ENCODE measurements around the gene DDX43. TPM values are rescaled to one million over a fixed set of nuclear protein-coding genes. Genes with fewer than 3 reads are reported as not detected.
"Not testable (repeated sequence)": the region's sequence is repeated elsewhere in the genome, so short reads cannot be mapped to it uniquely, and the experiment has no call there.

Gene DDX43
- total RNA-seq, 1 experiment from 2014 or later = not detected

DNA sequence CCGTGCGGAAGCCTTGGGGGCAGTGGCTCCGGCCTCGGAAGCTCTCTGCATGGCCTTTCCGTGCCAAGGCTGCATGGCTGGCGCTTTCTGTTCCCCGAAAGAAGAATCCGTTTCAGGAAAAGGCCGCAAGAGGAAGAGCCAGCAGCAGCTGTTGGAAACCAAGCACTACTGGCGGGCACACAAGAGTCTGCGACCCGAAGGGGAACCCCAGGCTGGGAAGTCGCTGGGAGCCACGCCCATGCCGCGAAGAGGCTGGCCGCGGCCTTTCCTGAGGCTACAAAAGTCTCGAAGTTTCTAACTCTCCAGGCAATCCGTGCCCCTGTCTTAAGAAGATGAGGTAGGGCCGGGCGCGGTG, 57.5 kb downstream of the DDX43 start, which contains the start of gene CGAS:
TSS of gene CGAS (minus strand) at position 191 of the 355 bp plus-strand sequence. CDS start at position 75, 116 bp downstream.
- DNase-seq = peak; percentile 83 to 85
- Histone ChIP-seq H3K27me3 (replicated peaks; ENCODE audit: control insufficient read depth, insufficient read depth, low read length) (no peaks in the 10 kb centered on the region), H3K4me3 (ENCODE audit: low read depth, low read length) (peak within 1 kb of the TSS; percentile 73), H3K9me3 (no peaks in the 10 kb centered on the region), H3K4me1 (peaks cover 3% of the 10 kb centered on the region; the same call in 1 of the 2 replicates), H3K36me3 (ENCODE audit: control insufficient read depth, insufficient read depth, low read length) (no peaks in the 10 kb centered on the region)
- Mint-ChIP-seq H3K27me3 (ENCODE audit: insufficient read depth, unreplicated experiment) (no peaks in the 10 kb centered on the region), H3K36me3 (ENCODE audit: insufficient read depth, unreplicated experiment) (peaks cover 29% of the 10 kb centered on the region), H3K9me3 (ENCODE audit: unreplicated experiment) (no peaks in the 10 kb centered on the region), H3K4me3 (ENCODE audit: unreplicated experiment) (peak within 1 kb of the TSS; percentile 80), H3K27ac (ENCODE audit: unreplicated experiment) (peak within 1 kb of the TSS; percentile 52), H3K4me1 (ENCODE audit: low read depth, unreplicated experiment) (peaks cover 16% of the 10 kb centered on the region)
- TF ChIP-seq, protein P1, sequence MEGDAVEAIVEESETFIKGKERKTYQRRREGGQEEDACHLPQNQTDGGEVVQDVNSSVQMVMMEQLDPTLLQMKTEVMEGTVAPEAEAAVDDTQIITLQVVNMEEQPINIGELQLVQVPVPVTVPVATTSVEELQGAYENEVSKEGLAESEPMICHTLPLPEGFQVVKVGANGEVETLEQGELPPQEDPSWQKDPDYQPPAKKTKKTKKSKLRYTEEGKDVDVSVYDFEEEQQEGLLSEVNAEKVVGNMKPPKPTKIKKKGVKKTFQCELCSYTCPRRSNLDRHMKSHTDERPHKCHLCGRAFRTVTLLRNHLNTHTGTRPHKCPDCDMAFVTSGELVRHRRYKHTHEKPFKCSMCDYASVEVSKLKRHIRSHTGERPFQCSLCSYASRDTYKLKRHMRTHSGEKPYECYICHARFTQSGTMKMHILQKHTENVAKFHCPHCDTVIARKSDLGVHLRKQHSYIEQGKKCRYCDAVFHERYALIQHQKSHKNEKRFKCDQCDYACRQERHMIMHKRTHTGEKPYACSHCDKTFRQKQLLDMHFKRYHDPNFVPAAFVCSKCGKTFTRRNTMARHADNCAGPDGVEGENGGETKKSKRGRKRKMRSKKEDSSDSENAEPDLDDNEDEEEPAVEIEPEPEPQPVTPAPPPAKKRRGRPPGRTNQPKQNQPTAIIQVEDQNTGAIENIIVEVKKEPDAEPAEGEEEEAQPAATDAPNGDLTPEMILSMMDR (IDR thresholded peaks at IDR 0.05; ENCODE audit: insufficient read depth in 1 of 2, low read depth in 1 of 2, low read length in 1 of 2, severe bottlenecking in 1 of 2, unreplicated experiment in 1 of 2) = no peak
- ChIA-PET CTCF (no interaction called here), POLR2A (interaction anchor here (0.7 to 2.7 kb wide), 3 partner anchors 10 to 243 kb away, joined by 3 to 20 read pairs (median 4); partner anchors contain the start of genes MTO1 and SLC17A5)
- intact Hi-C loops (cut with micrococcal nuclease; ENCODE audit: unreplicated experiment) = loop anchor here (5.0 kb wide), 2 partner anchors 70 to 200 kb away; partner anchors contain the start of genes EEF1A1 and SLC17A5
- no TSS peak for BruUV-seq (replicated peaks)

DNA sequence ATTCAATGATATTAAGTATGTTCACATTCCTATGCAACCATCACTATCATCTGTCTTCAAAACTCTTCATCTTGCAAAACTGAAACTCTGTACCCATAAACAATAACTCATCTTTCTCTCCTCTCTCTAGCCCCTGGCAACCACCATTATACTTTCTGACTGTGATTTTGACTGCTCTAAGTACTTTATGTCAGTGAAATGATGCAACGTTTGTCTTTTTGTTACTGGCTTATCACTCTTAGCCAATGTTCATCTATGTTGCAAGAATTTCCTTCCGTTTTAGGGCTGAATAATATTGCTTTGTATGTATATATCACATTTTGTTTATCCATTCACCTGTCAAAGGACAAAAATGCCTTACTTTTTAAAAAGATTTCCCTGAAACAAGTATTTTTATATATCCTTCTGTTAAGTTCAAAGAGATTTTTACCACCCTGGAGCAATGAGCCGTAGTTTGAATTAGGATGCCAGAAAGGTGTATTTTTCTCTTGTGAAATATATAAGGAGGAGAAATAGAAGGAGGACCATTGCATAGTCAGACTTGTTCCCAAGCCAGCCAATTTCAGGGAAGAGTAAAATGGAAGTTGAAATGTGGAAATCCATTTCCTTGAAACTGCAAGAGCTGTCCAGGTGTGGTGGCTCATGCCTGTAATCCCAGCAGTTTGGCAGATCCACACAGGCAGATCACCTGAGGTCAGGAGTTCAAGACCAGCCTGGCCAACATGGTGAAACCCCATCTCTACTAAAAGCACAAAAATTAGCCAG, 61.4 kb downstream of the DDX43 start:
- Histone ChIP-seq H3K36me3 (ENCODE audit: control insufficient read depth, insufficient read depth, low read length) (no peaks in the 10 kb centered on the region), H3K4me1 (peaks cover 3% of the 10 kb centered on the region; the same call in 1 of the 2 replicates), H3K4me3 (ENCODE audit: low read depth, low read length) (no peak overlapping the region), H3K9me3 (no peaks in the 10 kb centered on the region), H3K27me3 (replicated peaks; ENCODE audit: control insufficient read depth, insufficient read depth, low read length) (no peaks in the 10 kb centered on the region)
- H3K4me1 Mint-ChIP-seq (ENCODE audit: low read depth, unreplicated experiment) = peaks cover 7% of the 10 kb centered on the region
- no TSS peak for BruUV-seq (replicated peaks)
- CTCF ChIA-PET = no interaction called here
- DNase-seq = peak in 1 of 2 experiments; percentile 25
- no peaks in the 10 kb centered on the region for H3K9me3 Mint-ChIP-seq (ENCODE audit: unreplicated experiment)
- POLR2A ChIA-PET = no interaction called here
- peak overlapping the region; percentile 6 for H3K27ac Mint-ChIP-seq (ENCODE audit: unreplicated experiment)
- H3K27me3 Mint-ChIP-seq (ENCODE audit: insufficient read depth, unreplicated experiment) = no peaks in the 10 kb centered on the region
- no peak overlapping the region for H3K4me3 Mint-ChIP-seq (ENCODE audit: unreplicated experiment)
- TF ChIP-seq, protein P1 (IDR thresholded peaks at IDR 0.05; ENCODE audit: insufficient read depth in 1 of 2, low read depth in 1 of 2, low read length in 1 of 2, severe bottlenecking in 1 of 2, unreplicated experiment in 1 of 2) = no peak
- intact Hi-C loops (cut with micrococcal nuclease; ENCODE audit: unreplicated experiment) = no loop called here
- H3K36me3 Mint-ChIP-seq (ENCODE audit: insufficient read depth, unreplicated experiment) = peaks cover 7% of the 10 kb centered on the region

DNA sequence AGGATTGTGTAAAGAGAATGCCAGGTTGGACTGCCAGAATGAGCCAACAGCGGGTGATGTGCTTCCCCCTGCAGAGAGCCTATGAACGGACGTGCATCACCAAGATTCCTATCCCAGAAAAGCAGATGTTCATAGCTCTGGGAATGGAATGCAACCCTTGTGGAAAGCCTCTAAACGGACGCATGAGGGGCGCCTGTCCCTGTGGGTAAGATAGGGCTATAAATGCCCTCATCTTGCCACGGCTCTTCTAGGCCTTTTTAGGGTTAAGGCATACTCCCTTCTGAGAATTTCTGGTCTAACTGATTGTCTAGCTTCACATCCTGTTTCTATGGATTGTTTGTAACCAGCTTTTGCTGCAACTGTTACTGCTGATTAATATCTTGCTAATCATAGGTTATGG, 64.8 kb downstream of the DDX43 start:
- intact Hi-C loops (cut with micrococcal nuclease; ENCODE audit: unreplicated experiment); H3K9me3 ChIP-seq; H3K4me3 Mint-ChIP-seq (ENCODE audit: unreplicated experiment); BruUV-seq (replicated peaks); H3K4me1 Mint-ChIP-seq (ENCODE audit: low read depth, unreplicated experiment); CTCF ChIA-PET; H3K4me1 ChIP-seq; H3K4me3 ChIP-seq (ENCODE audit: low read depth, low read length); H3K9me3 Mint-ChIP-seq (ENCODE audit: unreplicated experiment); H3K27ac Mint-ChIP-seq (ENCODE audit: unreplicated experiment); POLR2A ChIA-PET; DNase-seq; H3K36me3 ChIP-seq (ENCODE audit: control insufficient read depth, insufficient read depth, low read length); H3K27me3 ChIP-seq (replicated peaks; ENCODE audit: control insufficient read depth, insufficient read depth, low read length); H3K27me3 Mint-ChIP-seq (ENCODE audit: insufficient read depth, unreplicated experiment): not testable (repeated sequence)
- peaks cover 13% of the 10 kb centered on the region for H3K36me3 Mint-ChIP-seq (ENCODE audit: insufficient read depth, unreplicated experiment)

Data from Caco-2 (cell line).